PFSK-1 (cell line): ENCODE data around the gene PTGR3.

Source experiments
- FOXP2 ChIP-seq: optimal IDR thresholded peaks from 2 replicates; pipeline ENCODE3; 2011; ENCODE audit warnings: borderline replicate concordance, control low read depth, inconsistent platforms; ENCODE audit not compliant: insufficient read depth; ENCODE audit errors: extremely low read length, extremely low read depth
- POLR2AphosphoS5 ChIP-seq: IDR thresholded peaks from 2 replicates; pipeline ENCODE4 v1.6.1; 2012; ENCODE audit warnings: low read depth, mild to moderate bottlenecking, control low read depth, low read length, moderate library complexity
- TAF1 ChIP-seq: IDR thresholded peaks from 2 replicates; pipeline ENCODE4 v1.6.1; 2012; ENCODE audit warnings: low read length, control low read depth, borderline replicate concordance; ENCODE audit not compliant: insufficient read depth
- TF ChIP-seq, protein P1 (sequence below), 2 experiments: IDR thresholded peaks; 2 replicates each; pipeline versions ENCODE4 v1.6.1 to v1.8.0; 2011 to 2012; ENCODE audit warnings: low read depth in 2 of 2, low read length in 2 of 2, control low read depth in 1 of 2, inconsistent platforms in 1 of 2, mild to moderate bottlenecking in 1 of 2, moderate library complexity in 1 of 2; ENCODE audit not compliant: insufficient read depth in 1 of 2

DNA sequence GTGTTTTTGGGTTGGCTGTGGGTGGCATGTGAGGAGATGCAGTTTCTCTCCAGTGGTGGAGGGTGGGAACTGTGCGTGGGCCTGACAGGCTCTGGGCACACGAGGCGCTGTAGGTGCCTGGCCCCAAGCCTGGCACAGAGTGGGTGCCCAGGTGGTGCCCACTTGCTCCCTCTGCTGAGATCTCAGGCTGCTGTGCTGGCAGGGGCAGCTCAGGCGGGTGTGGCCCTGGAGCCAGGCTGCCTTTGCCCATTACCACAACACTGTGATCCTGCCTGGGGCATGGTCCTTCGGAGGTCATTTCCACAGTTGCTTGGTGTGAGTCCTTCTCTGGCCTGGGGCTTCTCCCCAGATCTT is 22.1 kb upstream of the PTGR3 start:
- no peak for TF ChIP-seq POLR2AphosphoS5
- no peak for TF ChIP-seq TAF1
- TF ChIP-seq, protein P1, sequence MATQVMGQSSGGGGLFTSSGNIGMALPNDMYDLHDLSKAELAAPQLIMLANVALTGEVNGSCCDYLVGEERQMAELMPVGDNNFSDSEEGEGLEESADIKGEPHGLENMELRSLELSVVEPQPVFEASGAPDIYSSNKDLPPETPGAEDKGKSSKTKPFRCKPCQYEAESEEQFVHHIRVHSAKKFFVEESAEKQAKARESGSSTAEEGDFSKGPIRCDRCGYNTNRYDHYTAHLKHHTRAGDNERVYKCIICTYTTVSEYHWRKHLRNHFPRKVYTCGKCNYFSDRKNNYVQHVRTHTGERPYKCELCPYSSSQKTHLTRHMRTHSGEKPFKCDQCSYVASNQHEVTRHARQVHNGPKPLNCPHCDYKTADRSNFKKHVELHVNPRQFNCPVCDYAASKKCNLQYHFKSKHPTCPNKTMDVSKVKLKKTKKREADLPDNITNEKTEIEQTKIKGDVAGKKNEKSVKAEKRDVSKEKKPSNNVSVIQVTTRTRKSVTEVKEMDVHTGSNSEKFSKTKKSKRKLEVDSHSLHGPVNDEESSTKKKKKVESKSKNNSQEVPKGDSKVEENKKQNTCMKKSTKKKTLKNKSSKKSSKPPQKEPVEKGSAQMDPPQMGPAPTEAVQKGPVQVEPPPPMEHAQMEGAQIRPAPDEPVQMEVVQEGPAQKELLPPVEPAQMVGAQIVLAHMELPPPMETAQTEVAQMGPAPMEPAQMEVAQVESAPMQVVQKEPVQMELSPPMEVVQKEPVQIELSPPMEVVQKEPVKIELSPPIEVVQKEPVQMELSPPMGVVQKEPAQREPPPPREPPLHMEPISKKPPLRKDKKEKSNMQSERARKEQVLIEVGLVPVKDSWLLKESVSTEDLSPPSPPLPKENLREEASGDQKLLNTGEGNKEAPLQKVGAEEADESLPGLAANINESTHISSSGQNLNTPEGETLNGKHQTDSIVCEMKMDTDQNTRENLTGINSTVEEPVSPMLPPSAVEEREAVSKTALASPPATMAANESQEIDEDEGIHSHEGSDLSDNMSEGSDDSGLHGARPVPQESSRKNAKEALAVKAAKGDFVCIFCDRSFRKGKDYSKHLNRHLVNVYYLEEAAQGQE (IDR thresholded peaks at IDR 0.05; ENCODE audit: insufficient read depth in 1 of 2, low read depth in 2 of 2, low read length in 2 of 2), result no peak
- TF ChIP-seq FOXP2, result no peak
